ENCODE results near the gene RAI1.
"Not testable (repeated sequence)": the region's sequence is repeated elsewhere in the genome, so short reads cannot be mapped to it uniquely, and the experiment has no call there.

Gene RAI1

GRCh38 chr17:17663160-17664063, 17.8 kb upstream of the RAI1 start:
- peak; percentile 86 for DNase-seq (ENCODE audit: low spot score)

GRCh38 chr17:17664064-17664452, 17.2 kb upstream of the RAI1 start:
- no peak for DNase-seq (ENCODE audit: low spot score)

GRCh38 chr17:17665255-17665654, 16.0 kb upstream of the RAI1 start:
- no peak for DNase-seq (ENCODE audit: low spot score)

GRCh38 chr17:17666111-17666714, 15.0 kb upstream of the RAI1 start:
- DNase-seq (ENCODE audit: low spot score), result no peak

GRCh38 chr17:17667231-17667630, 14.0 kb upstream of the RAI1 start:
- no peak for DNase-seq (ENCODE audit: low spot score)

GRCh38 chr17:17667947-17668346, 13.3 kb upstream of the RAI1 start:
- DNase-seq (ENCODE audit: low spot score), result no peak

GRCh38 chr17:17668358-17668757, 12.9 kb upstream of the RAI1 start:
- no peak for DNase-seq (ENCODE audit: low spot score)

GRCh38 chr17:17668775-17669579, 12.3 kb upstream of the RAI1 start:
- DNase-seq (ENCODE audit: low spot score), result no peak

- DNase-seq (ENCODE audit: low spot score), result no peak
Measured at GRCh38 chr17:17669580-17670235, 11.6 kb upstream of the RAI1 start.

GRCh38 chr17:17670701-17671305, 10.5 kb upstream of the RAI1 start:
- DNase-seq (ENCODE audit: low spot score), result no peak

GRCh38 chr17:17671369-17672129, 9.7 kb upstream of the RAI1 start:
- DNase-seq (ENCODE audit: low spot score), result no peak

GRCh38 chr17:17672453-17673368, 8.5 kb upstream of the RAI1 start:
- DNase-seq (ENCODE audit: low spot score), result no peak

- no peak for DNase-seq (ENCODE audit: low spot score)
Measured at GRCh38 chr17:17675416-17675815, 5.8 kb upstream of the RAI1 start.

GRCh38 chr17:17675925-17676534, 5.2 kb upstream of the RAI1 start:
- no peak for DNase-seq (ENCODE audit: low spot score)

- DNase-seq (ENCODE audit: low spot score), result no peak
Measured at GRCh38 chr17:17676752-17677151, 4.5 kb upstream of the RAI1 start.

GRCh38 chr17:17677299-17678040, 3.8 kb upstream of the RAI1 start:
- no peak for DNase-seq (ENCODE audit: low spot score)

- DNase-seq (ENCODE audit: low spot score), result not testable (repeated sequence)
Measured at GRCh38 chr17:17678063-17678699, 3.1 kb upstream of the RAI1 start.

- DNase-seq (ENCODE audit: low spot score), result no peak
Measured at GRCh38 chr17:17679243-17679642, 2.0 kb upstream of the RAI1 start.
